HEK293 (cell line): ENCODE data around the gene PDZRN4.

Experiments used
- CTCF ChIA-PET: fragments of 350-600 bp; formaldehyde crosslinking; extraction: SDS; loops from one replicate; lab custom pipeline; 2021; ENCODE audit warnings: antibody characterized with exemption; lab: Yijun Ruan, JAX
- POLR2A ChIA-PET: fragments of 300-600 bp; formaldehyde crosslinking; extraction: SDS; loops from one replicate; lab custom pipeline; 2020; ENCODE audit warnings: antibody characterized with exemption, inconsistent platforms; lab: Yijun Ruan, JAX
- H3K27ac ChIP-seq: fragments of 200-500 bp; sonication (Bioruptor generic); 2 replicates; pipeline ENCODE4 v1.5.1; 2014; ENCODE audit warnings: low read depth, low read length, control low read depth, inconsistent platforms; ENCODE audit errors: extremely low read depth
- H3K36me3 ChIP-seq, 2 experiments: fragments of 200-500 bp in 1 of 2; sonication (Bioruptor generic) in 1 of 2; 1 replicate in 1 of 2; 2 replicates in 1 of 2; pipeline ENCODE4 v1.5.1; 2014 to 2017; ENCODE audit warnings: inconsistent platforms in 2 of 2, low read length in 2 of 2; ENCODE audit not compliant: control insufficient read depth in 2 of 2, insufficient read depth in 1 of 2
- H3K4me1 ChIP-seq: fragments of 200-500 bp; sonication (Bioruptor generic); 2 replicates; pipeline ENCODE4 v1.5.1; 2014; ENCODE audit warnings: mild to moderate bottlenecking, low read length, inconsistent platforms; ENCODE audit not compliant: control insufficient read depth, insufficient read depth
- H3K4me3 ChIP-seq: 2 replicates; pipeline ENCODE4 v1.5.1; 2011; ENCODE audit warnings: low read depth, mild to moderate bottlenecking, control low read depth, low read length, moderate library complexity
- H3K9me3 ChIP-seq: fragments of 200-500 bp; sonication (Bioruptor generic); 2 replicates; pipeline ENCODE4 v1.5.1; 2014; ENCODE audit warnings: low read depth, low read length, inconsistent platforms; ENCODE audit not compliant: control insufficient read depth, insufficient read depth
- BCL11B ChIP-seq: fragments of 450-650 bp; formaldehyde crosslinking; IDR thresholded peaks from 2 replicates; pipeline ENCODE4 v1.5.1; 2016; ENCODE audit warnings: low read depth, missing biosample characterization, missing genetic modification characterization
- CTCF ChIP-seq: fragments of 450-650 bp; formaldehyde crosslinking; IDR thresholded peaks from 2 replicates; pipeline ENCODE4 v1.5.1; 2016; ENCODE audit warnings: missing biosample characterization, missing genetic modification characterization
- HOXA7 ChIP-seq: sonication (generic); formaldehyde crosslinking; IDR thresholded peaks from 2 replicates; pipeline ENCODE4 v1.8.1; 2022; ENCODE audit warnings: missing genetic modification reagents, borderline replicate concordance
- PRDM6 ChIP-seq: fragments of 450-650 bp; formaldehyde crosslinking; IDR thresholded peaks from 2 replicates; pipeline ENCODE4 v1.5.1; 2017; ENCODE audit warnings: missing biosample characterization, missing genetic modification characterization
- SALL2 ChIP-seq: fragments of 450-650 bp; formaldehyde crosslinking; IDR thresholded peaks from 2 replicates; pipeline ENCODE4 v1.5.0; 2017; ENCODE audit warnings: missing biosample characterization, mild to moderate bottlenecking, missing genetic modification characterization, borderline replicate concordance
- SP7 ChIP-seq: fragments of 450-650 bp; formaldehyde crosslinking; IDR thresholded peaks from 2 replicates; pipeline ENCODE4 v1.5.1; 2016; ENCODE audit warnings: missing biosample characterization, missing genetic modification characterization
- WT1 ChIP-seq: fragments of 450-650 bp; formaldehyde crosslinking; IDR thresholded peaks from 2 replicates; pipeline ENCODE4 v1.5.1; 2016; ENCODE audit warnings: missing biosample characterization, missing genetic modification characterization
- ZBTB26 ChIP-seq: fragments of 450-650 bp; formaldehyde crosslinking; optimal IDR thresholded peaks from 2 replicates; pipeline ENCODE3; 2016; ENCODE audit warnings: missing biosample characterization, mild to moderate bottlenecking, missing genetic modification characterization
- ZBTB44 ChIP-seq: fragments of 450-650 bp; IDR thresholded peaks from 2 replicates; pipeline ENCODE4 v1.5.1; 2018; ENCODE audit warnings: missing biosample characterization, mild to moderate bottlenecking, missing genetic modification characterization
- ZNF112 ChIP-seq: fragments of 450-650 bp; formaldehyde crosslinking; IDR thresholded peaks from 2 replicates; pipeline ENCODE4 v1.5.0; 2017; ENCODE audit warnings: missing biosample characterization, missing genetic modification characterization
- ZNF138 ChIP-seq: fragments of 450-650 bp; formaldehyde crosslinking; IDR thresholded peaks from 2 replicates; pipeline ENCODE4 v1.5.1; 2016; ENCODE audit warnings: missing biosample characterization, missing genetic modification characterization, borderline replicate concordance
- ZNF155 ChIP-seq: fragments of 450-650 bp; formaldehyde crosslinking; IDR thresholded peaks from 2 replicates; pipeline ENCODE4 v1.5.1; 2016; ENCODE audit warnings: missing biosample characterization, missing genetic modification characterization
- ZNF174 ChIP-seq: fragments of 450-650 bp; formaldehyde crosslinking; IDR thresholded peaks from 2 replicates; pipeline ENCODE4 v1.5.0; 2017; ENCODE audit warnings: missing biosample characterization, mild to moderate bottlenecking, missing genetic modification characterization
- ZNF280C ChIP-seq: fragments of 450-650 bp; formaldehyde crosslinking; IDR thresholded peaks from 2 replicates; pipeline ENCODE4 v1.5.1; 2016; ENCODE audit warnings: missing biosample characterization, missing genetic modification characterization
- ZNF280D ChIP-seq: fragments of 450-650 bp; formaldehyde crosslinking; IDR thresholded peaks from 2 replicates; pipeline ENCODE4 v1.5.1; 2016; ENCODE audit warnings: missing biosample characterization, missing genetic modification characterization
- ZNF302 ChIP-seq: fragments of 450-650 bp; formaldehyde crosslinking; IDR thresholded peaks from 2 replicates; pipeline ENCODE4 v1.5.1; 2016; ENCODE audit warnings: missing biosample characterization, missing genetic modification characterization, low read depth
- ZNF423 ChIP-seq: fragments of 450-650 bp; formaldehyde crosslinking; IDR thresholded peaks from 2 replicates; pipeline ENCODE4 v1.5.1; 2016; ENCODE audit warnings: missing biosample characterization, missing genetic modification characterization
- ZNF426 ChIP-seq: fragments of 450-650 bp; formaldehyde crosslinking; IDR thresholded peaks from 2 replicates; pipeline ENCODE4 v1.5.1; 2017; ENCODE audit warnings: missing biosample characterization, missing genetic modification characterization, mild to moderate bottlenecking, inconsistent platforms, moderate library complexity
- ZNF571 ChIP-seq: fragments of 450-650 bp; formaldehyde crosslinking; IDR thresholded peaks from 2 replicates; pipeline ENCODE4 v1.5.0; 2017; ENCODE audit warnings: missing biosample characterization, missing genetic modification characterization
- ZNF610 ChIP-seq: fragments of 450-650 bp; formaldehyde crosslinking; IDR thresholded peaks from 2 replicates; pipeline ENCODE4 v1.5.1; 2016; ENCODE audit warnings: missing biosample characterization, missing genetic modification characterization, borderline replicate concordance
- ZNF704 ChIP-seq: fragments of 450-650 bp; formaldehyde crosslinking; IDR thresholded peaks from 2 replicates; pipeline ENCODE4 v1.5.1; 2016; ENCODE audit warnings: missing biosample characterization, missing genetic modification characterization
- ZNF747 ChIP-seq: fragments of 450-650 bp; formaldehyde crosslinking; IDR thresholded peaks from 2 replicates; pipeline ENCODE4 v1.5.1; 2016; ENCODE audit warnings: missing biosample characterization, missing genetic modification characterization
- ZNF776 ChIP-seq: fragments of 450-650 bp; formaldehyde crosslinking; IDR thresholded peaks from 2 replicates; pipeline ENCODE4 v1.5.0; 2017; ENCODE audit warnings: missing biosample characterization, missing genetic modification characterization, borderline replicate concordance
- ZXDB ChIP-seq: fragments of 450-650 bp; formaldehyde crosslinking; IDR thresholded peaks from 2 replicates; pipeline ENCODE4 v1.5.1; 2016; ENCODE audit warnings: missing biosample characterization, missing genetic modification characterization

Gene PDZRN4

GRCh38 chr12:41288142-41288811 lies 100.2 kb downstream of the PDZRN4 start:
- Histone ChIP-seq H3K9me3 (no peaks in the 10 kb centered on the region), H3K27ac (peak overlapping the region; percentile 79), H3K4me1 (peaks cover 20% of the 10 kb centered on the region), H3K36me3 (no peaks in the 10 kb centered on the region), H3K4me3 (no peak overlapping the region)
- POLR2A ChIA-PET = interaction anchor here (0.5 kb wide), 1 partner anchor 857 kb away, joined by 3 read pairs; the partner anchor contains the start of gene GXYLT1
- CTCF ChIA-PET = interaction anchor here (1.1 kb wide), 1 partner anchor 11 kb away, joined by 4 read pairs; no protein-coding TSS in a partner anchor
- no peak for TF ChIP-seq ZNF155 (tag by site-specific recombination)
- TF ChIP-seq ZNF426 (tag by site-specific recombination) = peak; percentile 15; the same call in 1 of the 2 replicates
- no peak for TF ChIP-seq ZBTB26 (tag by site-specific recombination)
- TF ChIP-seq PRDM6 (tag by site-specific recombination) = peak; percentile 100
- no peak for TF ChIP-seq HOXA7 (CRISPR knock-in tag)
- TF ChIP-seq ZNF776 (tag by site-specific recombination) = no peak
- no peak for TF ChIP-seq ZNF571 (tag by site-specific recombination)
- no peak for TF ChIP-seq ZNF280C (tag by site-specific recombination)
- TF ChIP-seq ZNF610 (tag by site-specific recombination) = peak; percentile 91
- TF ChIP-seq WT1 = peak; percentile 94
- no peak for TF ChIP-seq CTCF (tag by site-specific recombination)
- TF ChIP-seq ZNF423 (tag by site-specific recombination) = peak; percentile 78
- TF ChIP-seq ZNF112 (tag by site-specific recombination) = no peak
- TF ChIP-seq ZNF302 = 0 out of 2 replicates have a peak, but pooled peaks have one; percentile 68
- TF ChIP-seq ZNF747 (tag by site-specific recombination) = no peak
- no peak for TF ChIP-seq ZNF174
- TF ChIP-seq SP7 (tag by site-specific recombination) = peak; percentile 90
- TF ChIP-seq BCL11B (tag by site-specific recombination) = peak; percentile 93
- TF ChIP-seq ZNF138 = no peak
- no peak for TF ChIP-seq SALL2
- TF ChIP-seq ZXDB (tag by site-specific recombination) = peak; percentile 99
- TF ChIP-seq ZNF704 (tag by site-specific recombination) = no peak
- TF ChIP-seq ZBTB44 = peak; percentile 89
- TF ChIP-seq ZNF280D (tag by site-specific recombination) = no peak
